TTC549 (cell line): Measurements from ENCODE around the gene DAP.

ENCODE experiments used
- FAIRE-seq: peaks from 2 replicates; lab custom pipeline; 2012; peaks lifted over from hg19 to GRCh38; lab: Jason Lieb, UNC

Gene DAP

GRCh38 chr5:10760096-10760920 lies 726 bp downstream of the DAP start:
- FAIRE-seq, result no peak

- FAIRE-seq, result no peak
Measured at GRCh38 chr5:10759111-10759510, 1.9 kb downstream of the DAP start.

- FAIRE-seq, result no peak
Measured at GRCh38 chr5:10757922-10758555, 3.0 kb downstream of the DAP start.

GRCh38 chr5:10757043-10757442 lies 4.0 kb downstream of the DAP start:
- no peak for FAIRE-seq

GRCh38 chr5:10756549-10756948 lies 4.5 kb downstream of the DAP start:
- no peak for FAIRE-seq

GRCh38 chr5:10753178-10753577 lies 7.9 kb downstream of the DAP start:
- FAIRE-seq, result no peak

GRCh38 chr5:10752451-10752850 lies 8.6 kb downstream of the DAP start:
- FAIRE-seq, result no peak

- FAIRE-seq, result no peak
Measured at GRCh38 chr5:10750909-10751308, 10.1 kb downstream of the DAP start.

GRCh38 chr5:10747678-10748622 lies 13.1 kb downstream of the DAP start:
- FAIRE-seq, result no peak

GRCh38 chr5:10746711-10747110 lies 14.3 kb downstream of the DAP start:
- no peak for FAIRE-seq

GRCh38 chr5:10745133-10745532 lies 15.9 kb downstream of the DAP start:
- no peak for FAIRE-seq

- no peak for FAIRE-seq
Measured at GRCh38 chr5:10744681-10745080, 16.4 kb downstream of the DAP start.

GRCh38 chr5:10743951-10744350 lies 17.1 kb downstream of the DAP start:
- FAIRE-seq, result no peak

- FAIRE-seq, result no peak
Measured at GRCh38 chr5:10743526-10743925, 17.5 kb downstream of the DAP start.

- FAIRE-seq, result no peak
Measured at GRCh38 chr5:10741661-10742060, 19.4 kb downstream of the DAP start.

GRCh38 chr5:10740384-10740783 lies 20.6 kb downstream of the DAP start:
- FAIRE-seq, result no peak

- FAIRE-seq, result no peak
Measured at GRCh38 chr5:10737880-10738279, 23.2 kb downstream of the DAP start.

- FAIRE-seq, result no peak
Measured at GRCh38 chr5:10736808-10737207, 24.2 kb downstream of the DAP start.

- FAIRE-seq, result no peak
Measured at GRCh38 chr5:10736354-10736753, 24.7 kb downstream of the DAP start.

- no peak for FAIRE-seq
Measured at GRCh38 chr5:10735569-10736276, 25.3 kb downstream of the DAP start.

- no peak for FAIRE-seq
Measured at GRCh38 chr5:10734832-10735523, 26.1 kb downstream of the DAP start.
